ENCODE measurements around the gene ZNF438.

DNA sequence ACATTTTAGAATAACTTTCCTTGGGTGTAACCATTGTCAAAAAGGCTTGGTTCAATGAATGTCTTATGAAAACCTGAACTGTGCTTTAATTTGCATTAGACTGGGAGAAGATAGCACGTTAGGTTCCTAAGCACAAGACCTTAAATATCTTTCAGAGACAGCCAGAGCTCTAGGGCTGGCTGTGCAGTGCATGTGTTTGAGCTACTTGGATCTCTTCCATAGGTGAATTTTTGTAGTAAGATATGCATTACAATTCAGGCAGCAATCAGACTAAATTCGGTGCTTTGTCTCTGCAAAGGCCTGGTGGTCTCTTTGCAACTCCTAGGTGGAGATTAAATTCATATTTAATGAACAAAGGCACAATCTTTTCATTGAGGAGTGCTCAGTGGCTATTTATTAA lies 192.0 kb downstream of the ZNF438 start:
- TF ChIP-seq, protein P1, sequence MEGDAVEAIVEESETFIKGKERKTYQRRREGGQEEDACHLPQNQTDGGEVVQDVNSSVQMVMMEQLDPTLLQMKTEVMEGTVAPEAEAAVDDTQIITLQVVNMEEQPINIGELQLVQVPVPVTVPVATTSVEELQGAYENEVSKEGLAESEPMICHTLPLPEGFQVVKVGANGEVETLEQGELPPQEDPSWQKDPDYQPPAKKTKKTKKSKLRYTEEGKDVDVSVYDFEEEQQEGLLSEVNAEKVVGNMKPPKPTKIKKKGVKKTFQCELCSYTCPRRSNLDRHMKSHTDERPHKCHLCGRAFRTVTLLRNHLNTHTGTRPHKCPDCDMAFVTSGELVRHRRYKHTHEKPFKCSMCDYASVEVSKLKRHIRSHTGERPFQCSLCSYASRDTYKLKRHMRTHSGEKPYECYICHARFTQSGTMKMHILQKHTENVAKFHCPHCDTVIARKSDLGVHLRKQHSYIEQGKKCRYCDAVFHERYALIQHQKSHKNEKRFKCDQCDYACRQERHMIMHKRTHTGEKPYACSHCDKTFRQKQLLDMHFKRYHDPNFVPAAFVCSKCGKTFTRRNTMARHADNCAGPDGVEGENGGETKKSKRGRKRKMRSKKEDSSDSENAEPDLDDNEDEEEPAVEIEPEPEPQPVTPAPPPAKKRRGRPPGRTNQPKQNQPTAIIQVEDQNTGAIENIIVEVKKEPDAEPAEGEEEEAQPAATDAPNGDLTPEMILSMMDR (IDR thresholded peaks at IDR 0.05): no peak
- TF ChIP-seq POLR2A (IDR thresholded peaks at IDR 0.05): no peak
